ENCODE results near the gene TSGA10.
"Not testable (repeated sequence)": the region's sequence is repeated elsewhere in the genome, so short reads cannot be mapped to it uniquely, and the experiment has no call there.

Gene TSGA10

GRCh38 chr2:99035920-99036319 is 118.8 kb downstream of the TSGA10 start:
- DNase-seq (ENCODE audit: low read depth) = peak; percentile 21
- no peak overlapping the region for H3K4me3 ChIP-seq (ENCODE audit: low read depth, low read length)
- TF ChIP-seq, protein P1, sequence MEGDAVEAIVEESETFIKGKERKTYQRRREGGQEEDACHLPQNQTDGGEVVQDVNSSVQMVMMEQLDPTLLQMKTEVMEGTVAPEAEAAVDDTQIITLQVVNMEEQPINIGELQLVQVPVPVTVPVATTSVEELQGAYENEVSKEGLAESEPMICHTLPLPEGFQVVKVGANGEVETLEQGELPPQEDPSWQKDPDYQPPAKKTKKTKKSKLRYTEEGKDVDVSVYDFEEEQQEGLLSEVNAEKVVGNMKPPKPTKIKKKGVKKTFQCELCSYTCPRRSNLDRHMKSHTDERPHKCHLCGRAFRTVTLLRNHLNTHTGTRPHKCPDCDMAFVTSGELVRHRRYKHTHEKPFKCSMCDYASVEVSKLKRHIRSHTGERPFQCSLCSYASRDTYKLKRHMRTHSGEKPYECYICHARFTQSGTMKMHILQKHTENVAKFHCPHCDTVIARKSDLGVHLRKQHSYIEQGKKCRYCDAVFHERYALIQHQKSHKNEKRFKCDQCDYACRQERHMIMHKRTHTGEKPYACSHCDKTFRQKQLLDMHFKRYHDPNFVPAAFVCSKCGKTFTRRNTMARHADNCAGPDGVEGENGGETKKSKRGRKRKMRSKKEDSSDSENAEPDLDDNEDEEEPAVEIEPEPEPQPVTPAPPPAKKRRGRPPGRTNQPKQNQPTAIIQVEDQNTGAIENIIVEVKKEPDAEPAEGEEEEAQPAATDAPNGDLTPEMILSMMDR (conservative IDR thresholded peaks at IDR 0.05; ENCODE audit: low read depth, low read length) = no peak

DNA sequence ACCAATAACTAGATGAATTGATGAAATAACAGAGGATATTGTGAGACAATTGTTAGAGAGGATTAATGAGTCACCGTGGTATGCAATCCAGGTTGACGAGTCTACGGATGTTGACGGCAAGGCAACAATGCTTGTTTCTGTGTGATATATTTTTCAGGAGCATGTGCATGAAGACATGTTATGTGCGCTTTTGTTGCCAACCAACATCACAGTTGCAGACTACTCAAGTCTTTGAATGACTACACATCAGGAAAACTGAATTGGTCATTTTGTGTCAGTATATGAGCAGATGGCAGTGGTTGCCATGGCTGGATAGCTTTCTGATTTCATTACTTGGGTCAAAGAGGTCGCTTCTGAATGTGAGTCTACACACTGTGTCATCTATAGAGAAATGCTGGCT is 122.0 kb downstream of the TSGA10 start:
- H3K4me3 ChIP-seq (ENCODE audit: low read depth, low read length) = no peak overlapping the region
- TF ChIP-seq, protein P1 (conservative IDR thresholded peaks at IDR 0.05; ENCODE audit: low read depth, low read length) = no peak
- no peak for DNase-seq (ENCODE audit: low read depth)

- no peak overlapping the region for H3K4me3 ChIP-seq (ENCODE audit: low read depth, low read length)
- DNase-seq (ENCODE audit: low read depth) = no peak
- TF ChIP-seq, protein P1 (conservative IDR thresholded peaks at IDR 0.05; ENCODE audit: low read depth, low read length) = no peak
Measured at GRCh38 chr2:99032001-99032400, 122.7 kb downstream of the TSGA10 start.

DNA sequence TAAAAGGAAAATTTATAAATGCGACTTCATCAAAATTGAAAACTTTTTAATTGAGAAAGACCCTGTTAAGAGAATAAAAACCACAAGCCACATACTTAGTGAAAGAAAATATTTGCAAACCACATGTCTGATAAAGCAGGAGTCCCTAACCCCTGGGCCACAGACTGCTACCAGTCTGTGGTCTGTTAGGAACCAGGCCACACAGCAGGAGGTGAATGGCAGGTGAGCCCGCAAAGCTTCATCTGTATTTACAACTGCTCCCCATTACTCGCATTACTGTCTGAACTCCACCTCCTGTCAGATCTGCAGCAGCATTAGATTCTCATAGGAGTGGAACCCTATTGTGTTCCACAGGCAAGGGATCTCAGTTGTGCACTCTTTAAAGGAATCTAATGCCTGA is 123.3 kb downstream of the TSGA10 start:
- no peak for DNase-seq (ENCODE audit: low read depth)
- H3K4me3 ChIP-seq (ENCODE audit: low read depth, low read length) = no peak overlapping the region
- TF ChIP-seq, protein P1 (conservative IDR thresholded peaks at IDR 0.05; ENCODE audit: low read depth, low read length) = no peak

GRCh38 chr2:99028558-99028957 is 126.2 kb downstream of the TSGA10 start:
- H3K4me3 ChIP-seq (ENCODE audit: low read depth, low read length) = no peak overlapping the region
- TF ChIP-seq, protein P1 (conservative IDR thresholded peaks at IDR 0.05; ENCODE audit: low read depth, low read length) = no peak

GRCh38 chr2:99027856-99028255 is 126.9 kb downstream of the TSGA10 start:
- no peak overlapping the region for H3K4me3 ChIP-seq (ENCODE audit: low read depth, low read length)
- no peak for DNase-seq (ENCODE audit: low read depth)
- TF ChIP-seq, protein P1 (conservative IDR thresholded peaks at IDR 0.05; ENCODE audit: low read depth, low read length) = no peak

More at GRCh38 chr2:99028558-99028957, 126.2 kb downstream of the TSGA10 start:
- DNase-seq (ENCODE audit: low read depth) = no peak

GRCh38 chr2:99000708-99001107 is 154.0 kb downstream of the TSGA10 start:
- DNase-seq (ENCODE audit: low read depth) = no peak
- TF ChIP-seq, protein P1 (conservative IDR thresholded peaks at IDR 0.05; ENCODE audit: low read depth, low read length) = no peak
- no peak overlapping the region for H3K4me3 ChIP-seq (ENCODE audit: low read depth, low read length)

DNA sequence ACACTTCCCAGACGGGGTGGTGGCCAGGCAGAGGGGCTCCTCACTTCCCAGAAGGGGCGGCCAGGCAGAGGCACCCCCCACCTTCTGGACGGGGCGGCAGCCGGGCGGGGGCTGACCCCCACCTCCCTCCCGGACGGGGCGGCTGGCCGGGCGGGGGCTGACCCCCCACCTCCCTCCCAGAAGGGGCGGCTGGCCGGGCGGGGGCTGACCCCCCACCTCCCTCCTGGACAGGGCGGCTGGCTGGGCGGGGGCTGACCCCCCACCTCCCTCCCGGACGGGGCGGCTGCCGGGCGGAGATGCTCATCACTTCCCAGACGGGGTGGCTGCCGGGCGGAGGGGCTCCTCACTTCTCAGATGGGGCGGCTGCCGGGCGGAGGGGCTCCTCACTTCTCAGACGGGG is 166.0 kb downstream of the TSGA10 start:
- not testable (repeated sequence) for DNase-seq (ENCODE audit: low read depth); H3K4me3 ChIP-seq (ENCODE audit: low read depth, low read length)

Data from choroid plexus epithelial cell (primary cell).